HepG2 (cell line): Measurements from ENCODE around the gene VKORC1. TPM values are rescaled to one million over a fixed set of nuclear protein-coding genes. Genes with fewer than 3 reads are reported as not detected.
A peak's percentile ranks its signal among the peaks of the same experiment; 100 is the strongest.

Experiments used
- ATAC-seq: fragments of 200-7000 bp; cut with Tn5 transposase; 3 replicates; pipeline ENCODE4 v1.9.1; 2020; ENCODE audit warnings: mild to moderate bottlenecking, moderate library complexity
- BruUV-seq: library from RNA; stranded (reverse); fragments of 400-500 nt; replicated peaks from 2 replicates; lab custom pipeline; 2021; lab: Mats Ljungman, UMichigan
- CTCF ChIA-PET: fragments of 300-600 bp; formaldehyde crosslinking; extraction: SDS; loops from one replicate; lab custom pipeline; 2021; ENCODE audit warnings: low total read pairs, inconsistent platforms, low intra/inter-chr PET ratio; lab: Yijun Ruan, JAX
- POLR2A ChIA-PET: fragments of 350-600 bp; sonication (Branson Sonifier 250); formaldehyde crosslinking; loops from one replicate; lab custom pipeline; 2020; ENCODE audit warnings: antibody characterized with exemption, inconsistent platforms; lab: Yijun Ruan, JAX
- DNase-seq: peaks from one replicate; pipeline ENCODE4 v3.0.0-alpha.2; 2015; ENCODE audit warnings: low spot score
- FAIRE-seq: peaks from 3 replicates; lab custom pipeline; 2011; peaks lifted over from hg19 to GRCh38; lab: Jason Lieb, UNC
- H2AFZ ChIP-seq: one replicate; pipeline ENCODE4 v1.6.1; 2011; ENCODE audit warnings: low read length, inconsistent platforms
- H3K27ac ChIP-seq: fragments of 300-600 bp; 3 replicates; pipeline ENCODE4 v1.8.0; 2011; ENCODE audit warnings: mixed run types, mild to moderate bottlenecking, mixed read lengths, low read length, inconsistent platforms; ENCODE audit not compliant: insufficient read depth; ENCODE audit errors: extremely low read length
- H3K27me3 ChIP-seq, 2 experiments: fragments of 200-600 bp in 1 of 2; 2 replicates in 1 of 2; 3 replicates in 1 of 2; pipeline versions ENCODE4 v1.6.0 to v1.8.0; 2011; ENCODE audit warnings: low read length in 2 of 2, mild to moderate bottlenecking in 2 of 2, moderate library complexity in 2 of 2, inconsistent platforms in 1 of 2; ENCODE audit not compliant: insufficient read depth in 2 of 2, control insufficient read depth in 1 of 2
- H3K36me3 ChIP-seq, 2 experiments: fragments of 200-600 bp in 1 of 2; replicated peaks in 1 of 2; 2 replicates in 1 of 2; 3 replicates in 1 of 2; pipeline versions ENCODE4 v1.5.1 to v1.8.0; 2011; ENCODE audit warnings: low read length in 2 of 2, inconsistent platforms in 1 of 2; ENCODE audit not compliant: insufficient read depth in 2 of 2, control insufficient read depth in 1 of 2
- H3K4me1 ChIP-seq: 2 replicates; pipeline ENCODE4 v1.5.1; 2012; ENCODE audit warnings: low read length, inconsistent platforms; ENCODE audit not compliant: insufficient read depth
- H3K4me2 ChIP-seq: 2 replicates; pipeline ENCODE4 v1.6.0; 2011; ENCODE audit warnings: low read depth, low read length, inconsistent platforms
- H3K4me3 ChIP-seq, 3 experiments: fragments of 200-600 bp in 1 of 3; sonication (generic), shearing (Covaris generic) in 1 of 3; replicated peaks in 1 of 3; 2 replicates each; pipeline ENCODE4 v1.5.1; 2011 to 2016; ENCODE audit warnings: low read length in 3 of 3, inconsistent platforms in 2 of 3, low read depth in 2 of 3, mild to moderate bottlenecking in 2 of 3, control low read depth in 1 of 3, mixed read lengths in 1 of 3; ENCODE audit not compliant: insufficient read depth in 1 of 3
- H3K79me2 ChIP-seq: one replicate; pipeline ENCODE4 v1.6.1; 2011; ENCODE audit warnings: low read length, inconsistent platforms; ENCODE audit not compliant: insufficient read depth
- H3K9ac ChIP-seq: 2 replicates; pipeline ENCODE4 v1.6.0; 2011; ENCODE audit warnings: mild to moderate bottlenecking, low read depth, low read length, inconsistent platforms; ENCODE audit not compliant: insufficient read depth
- H3K9me3 ChIP-seq: 2 replicates; pipeline ENCODE4 v1.5.1; 2012; ENCODE audit warnings: mild to moderate bottlenecking, low read length
- H4K20me1 ChIP-seq: 2 replicates; pipeline ENCODE4 v1.6.0; 2011; ENCODE audit warnings: inconsistent platforms, mild to moderate bottlenecking, low read length, moderate library complexity; ENCODE audit not compliant: insufficient read depth
- AKNA ChIP-seq: sonication (generic); formaldehyde crosslinking; IDR thresholded peaks from 2 replicates; pipeline ENCODE4 v1.4.0; 2020; ENCODE audit warnings: missing genetic modification reagents, borderline replicate concordance
- BORCS8-MEF2B ChIP-seq: sonication (generic); formaldehyde crosslinking; IDR thresholded peaks from 2 replicates; pipeline ENCODE4 v1.8.0; 2022; ENCODE audit warnings: mild to moderate bottlenecking, missing genetic modification reagents
- CBFB ChIP-seq: sonication (generic); formaldehyde crosslinking; IDR thresholded peaks from 2 replicates; pipeline ENCODE4 v1.4.0; 2020; ENCODE audit warnings: missing genetic modification reagents
- CC2D1A ChIP-seq: sonication (generic); formaldehyde crosslinking; IDR thresholded peaks from 2 replicates; pipeline ENCODE4 v1.8.1; 2023; ENCODE audit warnings: mild to moderate bottlenecking, missing genetic modification reagents
- LCORL ChIP-seq, 2 experiments: fragments of 450-650 bp in 1 of 2; sonication (generic) in 1 of 2; formaldehyde crosslinking in 1 of 2; IDR thresholded peaks; 2 replicates each; pipeline versions ENCODE4 v1.5.0 to v1.6.1; 2017 to 2020; ENCODE audit warnings: antibody characterized with exemption in 1 of 2, missing genetic modification reagents in 1 of 2
- RARA ChIP-seq: IDR thresholded peaks from 2 replicates; pipeline ENCODE4 v1.6.1; 2016; ENCODE audit warnings: missing genetic modification reagents, missing compliant biosample characterization
- RELA ChIP-seq: sonication (generic); formaldehyde crosslinking; IDR thresholded peaks from 2 replicates; pipeline ENCODE4 v1.4.0; 2020; ENCODE audit warnings: missing genetic modification reagents
- ZEB1 ChIP-seq: IDR thresholded peaks from 2 replicates; pipeline ENCODE4 v1.6.1; 2012; ENCODE audit warnings: mild to moderate bottlenecking, low read depth, inconsistent platforms; ENCODE audit not compliant: insufficient replicate concordance
- ZNF10 ChIP-seq: sonication (generic); formaldehyde crosslinking; IDR thresholded peaks from 2 replicates; pipeline ENCODE4 v1.4.0; 2020; ENCODE audit warnings: mild to moderate bottlenecking, low read depth, missing genetic modification reagents, borderline replicate concordance
- ZNF121 ChIP-seq: sonication (generic); formaldehyde crosslinking; IDR thresholded peaks from 2 replicates; pipeline ENCODE4 v1.5.0; 2020; ENCODE audit warnings: mild to moderate bottlenecking, missing genetic modification reagents
- ZNF382 ChIP-seq: sonication (generic); formaldehyde crosslinking; IDR thresholded peaks from 2 replicates; pipeline ENCODE4 v1.5.0; 2020; ENCODE audit warnings: missing genetic modification reagents, mild to moderate bottlenecking, borderline replicate concordance
- ZNF431 ChIP-seq: sonication (generic); formaldehyde crosslinking; IDR thresholded peaks from 2 replicates; pipeline ENCODE4 v1.9.0; 2022; ENCODE audit warnings: missing genetic modification reagents, low read depth, mild to moderate bottlenecking, borderline replicate concordance
- ZNF564 ChIP-seq: sonication (generic); formaldehyde crosslinking; IDR thresholded peaks from 2 replicates; pipeline ENCODE4 v1.8.1; 2023; ENCODE audit warnings: mild to moderate bottlenecking, missing genetic modification reagents
- WGBS: methylation state at CpG from one replicate; pipeline ENCODE4 v1.1.6; 2017; ENCODE audit warnings: low lambda C conversion rate; 5-methylcytosine and 5-hydroxymethylcytosine counted together
- in situ Hi-C: cut with HindIII; loops from 2 replicates; pipeline ENCODE4 v1.10.0; 2017; ENCODE audit warnings: low pct_unique_long_range_greater_than_20kb; ENCODE audit not compliant: extremely low pct_ligation_motif_present
- intact Hi-C: fragments of 100-400 bp; cut with micrococcal nuclease; formaldehyde crosslinking; loops from one replicate; pipeline ENCODE4 v1.10.0; 2022; ENCODE audit not compliant: unreplicated experiment
- polyA plus RNA-seq, 8 experiments: library from polyadenylated mRNA; depleted of rRNA in 3 of 8; stranded (reverse) in 7 of 8; unstranded in 1 of 8; fragments of >200 nt; fragmentation: Illumina TruSeq in 4 of 8; extraction: Trizol in 4 of 8; gene quantifications; 2 replicates each; pipeline versions ENCODE4 v1.2.1 to v1.2.3, GENCODE V29; 2011 to 2016; ENCODE audit warnings: low read depth in 4 of 8, missing spikeins in 1 of 8, mixed read lengths in 1 of 8; ENCODE audit not compliant: insufficient read depth in 1 of 8
- total RNA-seq, 5 experiments: library from RNA; depleted of rRNA; stranded (reverse); fragments of >200 nt; fragmentation: Illumina TruSeq; extraction: Trizol; gene quantifications; 2 replicates each; pipeline ENCODE4 v1.2.3, GENCODE V29; 2016; ENCODE audit warnings: low read depth in 1 of 5

Gene VKORC1
- total and polyA plus RNA-seq, 2 of the 13 experiments (the other 11 are each of a cell fraction or from before 2014, with no cell fraction given) = 141 to 615 TPM

GRCh38 chr16:31143011-31143693, 48.6 kb upstream of the VKORC1 start:
- FAIRE-seq = no peak
- H3K4me3 ChIP-seq = peak overlapping the region in 1 of 3 experiments; percentile 74; a peak in 2 of 6 replicates
- no peak for DNase-seq
- H4K20me1 ChIP-seq = no peaks in the 10 kb centered on the region
- no peaks in the 10 kb centered on the region for H3K36me3 ChIP-seq
- no peak overlapping the region for H2AFZ ChIP-seq
- intact Hi-C loops (loop anchor here (2.0 to 10.0 kb wide), 3 partner anchors 38 to 188 kb away; partner anchors contain the start of gene SETD1A), in situ Hi-C loops (no loop called here)
- peak overlapping the region; percentile 80 for H3K4me2 ChIP-seq
- H3K4me1 ChIP-seq = peaks cover 64% of the 10 kb centered on the region
- peak overlapping the region; percentile 66 for H3K9ac ChIP-seq
- ATAC-seq = no peak
- POLR2A ChIA-PET = interaction anchor here (0.6 to 11.4 kb wide), 19 partner anchors 9 to 365 kb away, joined by 3 to 275 read pairs (median 11); partner anchors contain the start of genes ARMC5, FUS, HSD3B7 and KAT8
- no peaks in the 10 kb centered on the region for H3K79me2 ChIP-seq
- H3K27ac ChIP-seq = no peak overlapping the region
- H3K27me3 ChIP-seq = peaks cover 0 to 22% of the 10 kb centered on the region in 2 experiments; a peak in 4 of 5 replicates
- no TSS peak for BruUV-seq
- H3K9me3 ChIP-seq = no peaks in the 10 kb centered on the region
- CTCF ChIA-PET = interaction anchor here (1.2 to 1.9 kb wide), 2 partner anchors 37 to 117 kb away, joined by 3 to 9 read pairs; no protein-coding TSS in a partner anchor
- 80% methylated on average over 22 of the region's 22 CpGs for WGBS
- TF ChIP-seq RARA (no peak), ZNF121 (CRISPR knock-in tag) (no peak), CC2D1A (CRISPR knock-in tag) (no peak), ZNF431 (CRISPR knock-in tag) (no peak), ZNF564 (no peak), ZNF382 (CRISPR knock-in tag) (no peak), CBFB (CRISPR knock-in tag) (no peak), ZNF10 (CRISPR knock-in tag) (no peak), BORCS8-MEF2B (CRISPR knock-in tag) (no peak), RELA (CRISPR knock-in tag) (no peak), ZEB1 (no peak), AKNA (CRISPR knock-in tag) (no peak), LCORL (IDR thresholded peaks at IDR 0.05) (no peak), LCORL (CRISPR knock-in tag; IDR thresholded peaks at IDR 0.05) (no peak)
